T-helper 2 cell (primary cell): Measurements from ENCODE around the gene AARS1.
"Not testable (repeated sequence)": the region's sequence is repeated elsewhere in the genome, so short reads cannot be mapped to it uniquely, and the experiment has no call there.

Experiments used
- DNase-seq, 5 experiments: peaks; one replicate each; pipeline versions ENCODE4 v3.0.0 to v3.0.0-alpha.2; 2012 to 2022
- total RNA-seq, 2 donors: gene quantifications; one replicate each; lab custom pipeline; 2026; lab: John Stamatoyannopoulos, UW

The AARS1 gene
- total RNA-seq, result 41.5 to 44.6 reads per million in 2 donors

GRCh38 chr16:70289229-70290094, at the start of gene AARS1:
TSS of gene AARS1 (minus strand) at chr16:70289506. CDS start at chr16:70282763, 6,743 bp downstream.
- DNase-seq, result peak; percentile 86 to 100 (median 93)

DNA sequence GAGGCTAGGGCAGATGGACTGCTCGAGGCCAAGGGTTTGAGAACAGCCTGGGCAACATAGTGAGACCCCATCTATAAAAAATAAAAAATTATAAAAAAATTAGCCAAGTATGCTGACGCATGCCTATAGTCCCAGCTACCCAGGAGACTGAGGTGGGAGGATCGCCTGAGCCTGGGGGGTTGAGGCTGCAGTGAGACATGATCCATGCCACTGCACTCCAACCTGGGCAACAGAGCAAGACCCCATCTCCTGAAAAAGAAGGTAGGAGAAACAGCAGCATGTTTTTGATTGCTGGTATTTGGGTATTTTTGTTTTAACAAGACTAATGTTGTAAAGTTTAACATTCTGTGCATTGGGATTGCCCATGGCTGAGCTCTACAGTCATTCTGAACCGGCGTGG, 48.5 kb upstream of the AARS1 start:
- DNase-seq, result no peak

- not testable (repeated sequence) for DNase-seq
These were observed 43.4 kb upstream of the AARS1 start for GRCh38 chr16:70332728-70333127.

DNA sequence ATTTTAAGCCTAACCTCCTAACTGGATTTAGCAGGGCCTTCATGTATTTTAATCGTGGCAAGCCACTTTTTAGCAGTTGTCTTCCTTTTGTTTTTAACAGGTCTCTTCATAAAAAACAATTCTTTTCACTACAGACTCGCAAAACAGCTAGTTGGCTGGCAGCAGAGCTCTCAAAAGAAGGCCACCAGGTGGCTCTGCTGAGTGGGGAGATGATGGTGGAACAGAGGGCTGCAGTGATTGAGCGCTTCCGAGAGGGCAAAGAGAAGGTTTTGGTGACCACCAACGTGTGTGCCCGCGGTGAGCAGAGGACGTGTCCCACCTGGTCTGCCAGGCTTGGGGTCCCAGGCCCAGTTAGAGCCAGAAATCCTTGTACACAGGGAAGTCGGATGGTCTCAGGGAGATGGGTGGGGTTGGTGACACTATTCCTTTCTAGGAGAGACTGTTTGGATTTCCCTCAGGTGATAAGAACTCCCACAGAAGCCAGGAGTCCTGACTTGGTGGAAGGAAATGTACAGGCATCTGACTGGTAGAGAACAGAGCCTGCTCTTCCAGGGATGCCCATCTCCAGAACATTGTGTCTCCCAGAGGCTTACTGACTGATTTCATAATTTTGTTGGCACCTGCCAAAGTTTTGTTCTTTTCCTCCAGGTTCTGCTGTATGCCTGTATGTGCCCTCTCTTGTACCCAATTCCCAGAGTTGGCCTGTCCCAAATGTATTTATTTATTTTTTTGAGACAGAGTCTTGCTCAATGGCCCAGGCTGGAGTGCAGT, 42.5 kb upstream of the AARS1 start:
- DNase-seq, result peak in 1 of 5 experiments; percentile 10

DNA sequence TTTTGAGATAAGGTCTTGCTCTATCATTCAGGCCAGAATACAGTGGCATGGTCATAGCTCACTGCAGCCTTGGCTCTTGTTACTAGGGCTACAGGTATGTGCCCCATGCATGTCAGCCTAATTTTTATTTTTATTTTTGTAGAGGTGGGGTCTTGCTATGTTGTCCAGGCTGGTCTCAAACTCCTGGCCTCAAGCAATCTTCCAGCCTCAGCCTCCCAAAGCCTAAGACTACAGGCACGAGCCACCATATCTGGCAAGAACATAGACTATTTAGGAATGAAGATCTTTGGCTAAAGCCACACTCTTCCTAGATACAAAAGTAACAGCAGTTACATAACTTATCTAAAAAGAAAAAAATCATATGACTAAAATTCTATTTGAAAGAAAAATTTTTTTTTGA, 41.8 kb upstream of the AARS1 start:
- no peak for DNase-seq

DNA sequence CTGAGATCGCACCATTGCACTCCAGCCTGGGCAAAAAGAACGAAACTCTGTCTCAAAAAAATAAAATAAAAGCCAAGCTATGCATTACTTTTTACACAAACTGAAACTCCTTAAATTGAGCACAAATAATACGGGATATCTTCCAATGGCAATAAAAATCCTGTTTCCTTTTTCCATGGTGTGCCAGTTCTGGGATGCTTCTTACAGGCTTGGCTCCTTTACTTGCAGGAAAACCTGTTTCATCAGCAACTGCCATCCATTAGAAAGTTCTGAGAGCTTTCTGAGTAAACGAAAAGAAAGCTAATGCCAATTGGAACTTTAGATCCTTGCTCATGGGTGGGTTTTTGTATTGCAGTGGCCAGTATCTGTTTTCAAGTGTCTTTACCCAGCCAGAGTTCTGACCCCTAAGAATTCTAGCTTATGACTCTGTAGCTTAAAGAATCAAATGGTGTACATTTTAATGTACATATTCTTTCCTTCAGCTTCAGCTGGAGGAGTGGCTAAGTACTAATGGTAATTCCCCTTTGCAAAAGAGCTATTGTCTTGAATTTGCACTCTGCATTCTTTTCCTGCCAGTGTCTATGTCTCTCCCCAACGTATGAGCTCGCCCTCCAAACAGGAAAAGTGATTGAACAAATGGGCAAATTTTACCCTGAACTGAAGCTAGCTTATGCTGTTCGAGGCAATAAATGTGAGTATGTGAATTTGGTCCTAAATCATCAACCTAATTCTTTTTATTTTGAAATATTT, 35.9 kb upstream of the AARS1 start:
- no peak for DNase-seq

DNA sequence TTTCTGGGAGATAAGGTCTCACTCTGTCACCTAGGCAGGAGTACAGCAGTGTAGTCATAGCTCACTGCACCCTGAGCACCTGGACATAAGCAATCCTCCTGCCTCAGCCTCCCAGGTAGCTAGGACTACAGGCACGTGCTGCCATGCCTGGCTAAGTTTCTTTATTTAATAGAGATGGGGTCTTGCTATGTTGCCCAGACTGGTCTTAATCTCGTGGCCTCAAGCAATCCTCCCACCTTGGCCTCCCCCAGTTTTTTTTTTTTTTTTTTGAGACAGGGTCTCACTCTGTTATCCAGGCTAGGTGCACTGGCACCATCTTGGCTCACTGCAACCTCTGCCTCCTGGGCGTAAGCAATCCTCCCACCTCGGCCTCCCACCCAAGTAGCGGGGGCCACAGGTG, 30.8 kb upstream of the AARS1 start:
- no peak for DNase-seq

DNA sequence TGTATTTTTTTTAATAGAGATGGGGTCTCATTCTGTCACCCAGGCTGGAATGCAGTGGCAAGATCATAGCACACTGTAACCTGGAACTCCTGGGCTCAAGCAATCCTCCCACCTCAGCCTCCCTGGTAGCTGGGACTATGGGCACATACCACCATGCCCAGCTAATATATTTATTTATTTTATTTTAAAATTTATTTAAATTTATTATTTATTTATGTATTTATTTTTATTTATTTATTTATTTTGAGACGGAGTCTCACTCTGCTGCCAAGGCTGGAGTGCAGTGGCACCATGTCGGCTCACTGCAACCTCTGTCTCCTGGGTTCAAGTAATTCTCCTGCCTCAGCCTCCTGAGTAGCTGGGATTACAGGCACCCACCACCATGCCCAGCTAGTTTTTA, 18.4 kb upstream of the AARS1 start:
- not testable (repeated sequence) for DNase-seq

DNA sequence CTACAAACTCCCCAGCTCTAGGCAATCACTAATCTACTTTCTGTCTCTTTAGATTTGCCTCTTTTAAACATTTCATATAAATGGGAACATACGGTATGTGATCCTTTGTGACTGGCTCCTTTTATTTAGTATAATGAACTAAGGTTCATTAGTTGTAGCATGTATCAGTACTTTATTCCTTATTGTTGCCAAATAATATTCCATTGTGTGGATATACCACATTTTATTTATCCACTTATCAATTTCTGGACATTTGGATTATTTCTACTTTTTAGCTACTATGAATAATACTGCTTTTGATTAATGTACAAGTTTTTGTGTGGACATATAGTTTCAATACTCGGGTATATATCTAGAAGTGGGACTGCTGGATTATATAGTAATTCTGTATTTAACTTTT, 17.6 kb upstream of the AARS1 start:
- no peak for DNase-seq

DNA sequence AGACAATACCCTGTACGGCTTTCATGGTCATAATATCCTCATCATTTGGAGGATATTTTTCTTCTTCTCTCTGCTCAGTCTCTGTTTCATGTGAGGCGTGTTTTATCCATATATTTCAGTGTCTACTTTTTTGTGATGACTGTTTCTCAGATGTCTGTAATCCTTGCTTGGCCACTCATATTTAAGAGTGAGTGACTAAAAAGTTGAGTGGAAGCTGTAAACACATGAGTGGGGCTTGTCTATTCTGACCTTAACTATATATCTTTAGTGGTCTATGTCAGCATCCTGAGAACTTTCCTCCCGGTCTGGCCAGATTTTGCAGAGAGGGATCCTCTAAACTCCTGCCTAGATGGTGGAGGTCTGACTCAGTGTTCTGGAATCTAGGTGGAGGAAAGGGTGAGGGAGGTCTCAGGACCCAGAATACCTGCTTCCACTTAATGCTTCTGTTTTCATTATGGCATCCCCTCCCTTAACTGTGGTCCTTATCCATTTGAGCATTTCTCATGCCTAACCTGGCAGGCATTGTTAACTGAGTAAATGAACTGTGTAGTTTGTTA, 15.7 kb upstream of the AARS1 start:
- no peak for DNase-seq

- no peak for DNase-seq
These were observed 13.4 kb upstream of the AARS1 start for GRCh38 chr16:70302745-70303144.

DNA sequence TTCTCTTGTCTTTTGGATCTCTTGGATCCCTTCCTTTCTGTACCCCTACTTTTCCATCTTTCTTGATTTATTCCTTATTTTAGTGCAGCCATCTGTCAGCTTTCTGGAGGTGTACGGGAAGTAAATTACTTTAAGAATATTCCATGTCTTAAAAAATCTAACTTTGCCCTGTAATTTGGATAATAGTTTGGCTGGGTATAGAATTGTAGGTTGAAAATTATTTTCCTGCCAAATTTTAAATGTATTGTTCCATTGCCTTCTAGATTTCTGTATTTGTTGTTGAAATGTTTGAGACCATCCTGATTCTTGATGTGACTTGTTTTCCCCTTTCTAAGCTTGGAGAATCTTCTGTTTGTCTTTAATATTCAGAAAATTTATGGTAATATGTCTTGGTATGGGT, 11.8 kb upstream of the AARS1 start:
- DNase-seq, result no peak

GRCh38 chr16:70298988-70299938, 10.0 kb upstream of the AARS1 start, which contains the start of gene DDX19B:
TSS of gene DDX19B (plus strand) at chr16:70299186. CDS start at chr16:70299298, 112 bp downstream.
- peak; percentile 17 to 82 (median 34) for DNase-seq

- DNase-seq, result no peak
These were observed 6.3 kb upstream of the AARS1 start for GRCh38 chr16:70295634-70296033.

GRCh38 chr16:70294385-70295025, 5.2 kb upstream of the AARS1 start:
- no peak for DNase-seq

DNA sequence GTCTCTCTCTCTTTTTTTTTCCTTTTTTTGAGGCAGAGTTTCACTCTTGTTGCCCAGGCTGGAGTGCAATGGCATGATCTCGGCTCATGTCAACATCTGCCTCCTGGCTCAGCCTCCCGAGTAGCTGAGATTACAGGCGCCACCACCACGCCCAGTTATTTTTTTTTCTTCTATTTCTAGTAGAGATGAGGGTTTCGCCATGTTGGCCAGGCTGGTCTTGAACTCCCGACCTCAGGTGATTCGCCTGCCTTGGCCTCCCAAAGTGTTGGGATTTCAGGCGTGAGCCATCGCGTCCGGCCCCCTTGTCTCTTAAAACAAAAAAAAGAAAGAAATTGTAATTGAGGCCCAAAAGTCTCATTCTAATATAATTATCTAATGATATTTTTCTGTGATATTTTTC, 2.8 kb upstream of the AARS1 start:
- DNase-seq, result not testable (repeated sequence)

DNA sequence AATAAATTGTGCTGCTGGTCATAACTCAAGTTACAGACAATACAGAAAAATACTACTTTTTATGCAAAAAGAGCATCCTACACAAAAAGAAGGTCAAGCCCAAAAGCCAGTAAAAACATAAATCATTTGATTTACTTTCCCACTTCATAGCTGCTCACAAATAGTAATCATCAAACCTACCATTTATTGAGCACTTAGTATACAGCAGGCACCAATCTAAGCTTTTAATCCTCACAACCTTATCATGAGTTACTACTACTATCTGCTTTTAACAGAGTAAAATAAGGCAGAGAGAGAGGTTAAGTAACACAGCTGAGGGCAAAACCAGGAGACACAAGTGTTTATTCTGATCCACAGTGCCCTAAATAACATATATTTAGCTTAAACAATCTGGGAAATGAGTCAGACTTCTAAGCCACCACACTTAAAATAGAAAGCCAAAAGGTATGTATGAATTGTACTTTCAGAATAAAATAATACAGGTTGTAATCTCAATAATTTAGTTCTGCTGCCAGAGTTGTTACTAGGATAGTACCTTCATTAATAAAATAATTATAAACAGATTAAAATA, 1.7 kb upstream of the AARS1 start:
- no peak for DNase-seq

DNA sequence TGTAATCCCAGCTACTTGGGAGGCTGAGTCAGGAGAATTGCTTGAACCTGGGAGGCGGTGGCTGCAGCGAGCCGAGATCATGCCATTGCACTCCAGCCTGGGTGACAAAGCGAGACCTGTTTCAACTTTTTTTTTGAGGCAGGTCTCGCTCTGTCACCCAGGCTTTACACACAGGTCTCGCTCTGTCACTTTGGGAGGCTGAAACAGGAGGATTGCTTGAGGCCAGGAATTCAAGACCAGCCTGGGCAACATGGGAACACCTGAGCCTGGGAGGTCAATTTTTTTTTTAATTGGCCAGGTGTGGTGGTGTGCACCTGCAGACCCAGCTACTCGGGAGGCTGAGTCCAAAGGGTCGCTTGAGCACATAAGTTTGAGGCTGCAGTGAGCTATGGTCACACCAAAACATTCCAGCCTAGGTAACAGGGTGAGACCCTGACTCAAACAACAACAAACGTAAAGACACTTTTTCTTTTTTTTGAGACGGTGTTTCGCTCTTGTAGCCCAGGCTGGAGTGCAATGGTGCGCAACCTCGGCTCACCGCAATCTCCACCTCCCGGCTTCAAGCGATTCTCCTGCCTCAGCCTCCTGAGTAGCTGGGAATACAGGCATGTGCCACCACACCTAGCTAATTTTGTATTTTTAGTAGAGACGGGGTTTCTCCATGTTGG, 1.9 kb downstream of the AARS1 start:
- DNase-seq, result not testable (repeated sequence)

DNA sequence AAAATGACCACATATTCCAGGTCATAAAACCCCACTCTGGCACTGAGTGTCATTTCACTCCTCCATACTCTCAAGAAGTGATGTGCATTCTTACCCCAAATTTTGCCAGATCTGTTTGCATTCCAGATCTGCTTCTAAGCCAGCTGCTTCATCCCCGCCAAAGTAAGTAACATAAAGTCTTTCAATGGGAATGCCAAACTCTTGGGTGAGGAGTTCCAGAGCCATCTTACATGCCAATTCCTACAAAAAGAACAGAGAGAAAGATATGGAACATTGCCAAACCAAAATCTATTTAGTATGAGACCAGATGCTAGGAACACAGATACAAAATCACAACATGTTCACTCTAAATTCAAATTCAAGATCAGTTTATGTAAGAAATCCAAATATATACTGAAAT, 12.9 kb downstream of the AARS1 start:
- DNase-seq, result no peak

DNA sequence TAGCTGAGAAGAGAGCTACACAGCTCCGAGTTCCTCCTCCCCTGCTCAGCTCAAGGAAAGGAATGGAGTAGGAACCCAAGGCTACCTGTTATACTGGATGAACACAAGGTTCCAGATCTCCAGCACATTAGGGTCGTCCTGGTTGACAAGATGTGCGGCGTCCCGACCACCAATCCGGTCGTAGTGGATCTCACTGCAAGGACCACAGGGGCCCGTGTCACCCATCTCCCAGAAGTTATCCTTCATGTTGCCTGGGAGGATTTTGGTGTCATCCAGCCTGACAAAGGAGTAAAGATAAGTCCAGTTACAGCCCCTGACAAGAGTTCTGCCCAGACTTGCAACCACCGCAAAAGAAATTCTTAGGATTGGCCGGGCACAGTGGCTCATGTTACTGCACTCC, 17.6 kb downstream of the AARS1 start:
- DNase-seq, result no peak
